GM18909 (cell line): ENCODE measurements around the gene TSHR.
"Not testable (repeated sequence)": the region's sequence is repeated elsewhere in the genome, so short reads cannot be mapped to it uniquely, and the experiment has no call there.

ENCODE experiments used
- ATAC-seq: cut with Tn5 transposase; IDR thresholded peaks from one replicate; pipeline ENCODE4 v1.9.1; 2021; ENCODE audit warnings: mild to moderate bottlenecking; ENCODE audit not compliant: unreplicated experiment, poor library complexity

Gene TSHR

GRCh38 chr14:80946797-80947196, 8.6 kb upstream of the TSHR start:
- no peak for ATAC-seq

GRCh38 chr14:80948291-80948690, 7.1 kb upstream of the TSHR start:
- no peak for ATAC-seq

GRCh38 chr14:80951491-80951890, 3.9 kb upstream of the TSHR start:
- no peak for ATAC-seq

- not testable (repeated sequence) for ATAC-seq
These were observed 2.2 kb upstream of the TSHR start for GRCh38 chr14:80953211-80953610.

- no peak for ATAC-seq
These were observed 628 bp upstream of the TSHR start for GRCh38 chr14:80954687-80955299.

- ATAC-seq: no peak
These were observed 681 bp downstream of the TSHR start for GRCh38 chr14:80956102-80956501.

- no peak for ATAC-seq
These were observed 1.5 kb downstream of the TSHR start for GRCh38 chr14:80956922-80957321.

- ATAC-seq: no peak
These were observed 2.2 kb downstream of the TSHR start for GRCh38 chr14:80957613-80958012.

- no peak for ATAC-seq
These were observed 2.8 kb downstream of the TSHR start for GRCh38 chr14:80958226-80958625.

- ATAC-seq: no peak
These were observed 3.5 kb downstream of the TSHR start for GRCh38 chr14:80958939-80959338.

GRCh38 chr14:80959496-80959895, 4.1 kb downstream of the TSHR start:
- peak; percentile 98 for ATAC-seq

- no peak for ATAC-seq
These were observed 9.6 kb downstream of the TSHR start for GRCh38 chr14:80965037-80965436.

- no peak for ATAC-seq
These were observed 18.7 kb downstream of the TSHR start for GRCh38 chr14:80973931-80974641.

- ATAC-seq: no peak
These were observed 19.3 kb downstream of the TSHR start for GRCh38 chr14:80974679-80975078.

- ATAC-seq: no peak
These were observed 21.8 kb downstream of the TSHR start for GRCh38 chr14:80977221-80977620.

GRCh38 chr14:80978403-80978802, 23.0 kb downstream of the TSHR start:
- peak; percentile 77 for ATAC-seq

- ATAC-seq: no peak
These were observed 24.5 kb downstream of the TSHR start for GRCh38 chr14:80979951-80980350.

- ATAC-seq: no peak
These were observed 25.7 kb downstream of the TSHR start for GRCh38 chr14:80981156-80981555.

GRCh38 chr14:80981673-80982072, 26.3 kb downstream of the TSHR start:
- no peak for ATAC-seq

- ATAC-seq: no peak
These were observed 27.3 kb downstream of the TSHR start for GRCh38 chr14:80982711-80983110.

GRCh38 chr14:80987235-80988032, 32.0 kb downstream of the TSHR start:
- ATAC-seq: peak; percentile 77
